Mesothelial cell of epicardium (in vitro differentiated cells): ENCODE results near the gene PTPRN2. TPM values are rescaled to one million over a fixed set of nuclear protein-coding genes. Genes with fewer than 3 reads are reported as not detected.

ENCODE experiments used
- DNase-seq, 2 experiments: peaks; one replicate each; pipeline ENCODE4 v3.0.0; 2021; ENCODE audit warnings: low spot score in 2 of 2; ENCODE audit not compliant: unreplicated experiment in 2 of 2
- H3K27ac Mint-ChIP-seq: 2 replicates; pipeline ENCODE4 v1.8.0; 2021; ENCODE audit warnings: mixed read lengths
- H3K27me3 Mint-ChIP-seq: 2 replicates; pipeline ENCODE4 v1.8.0; 2021; ENCODE audit warnings: low read depth, mixed read lengths
- H3K36me3 Mint-ChIP-seq: 2 replicates; pipeline ENCODE4 v1.8.0; 2021; ENCODE audit warnings: mixed read lengths
- H3K4me1 Mint-ChIP-seq: 2 replicates; pipeline ENCODE4 v1.8.0; 2021; ENCODE audit warnings: mixed read lengths
- H3K4me3 Mint-ChIP-seq: 2 replicates; pipeline ENCODE4 v1.8.0; 2021; ENCODE audit warnings: mild to moderate bottlenecking, moderate library complexity, mixed read lengths
- H3K9me3 Mint-ChIP-seq: 2 replicates; pipeline ENCODE4 v1.8.0; 2021; ENCODE audit warnings: mixed read lengths
- total RNA-seq: library from RNA; stranded (reverse); gene quantifications from 3 replicates; pipeline ENCODE4 v1.2.1, GENCODE V29; 2021
- TF ChIP-seq, protein P1 (sequence below): fragments of 200-600 bp; sonication (generic); IDR thresholded peaks from one replicate; pipeline ENCODE4 v1.5.0; 2021; ENCODE audit warnings: antibody characterized with exemption; ENCODE audit not compliant: unreplicated experiment

The PTPRN2 gene
- total RNA-seq, 1 donor from 2014 or later, result 2.2 TPM

DNA sequence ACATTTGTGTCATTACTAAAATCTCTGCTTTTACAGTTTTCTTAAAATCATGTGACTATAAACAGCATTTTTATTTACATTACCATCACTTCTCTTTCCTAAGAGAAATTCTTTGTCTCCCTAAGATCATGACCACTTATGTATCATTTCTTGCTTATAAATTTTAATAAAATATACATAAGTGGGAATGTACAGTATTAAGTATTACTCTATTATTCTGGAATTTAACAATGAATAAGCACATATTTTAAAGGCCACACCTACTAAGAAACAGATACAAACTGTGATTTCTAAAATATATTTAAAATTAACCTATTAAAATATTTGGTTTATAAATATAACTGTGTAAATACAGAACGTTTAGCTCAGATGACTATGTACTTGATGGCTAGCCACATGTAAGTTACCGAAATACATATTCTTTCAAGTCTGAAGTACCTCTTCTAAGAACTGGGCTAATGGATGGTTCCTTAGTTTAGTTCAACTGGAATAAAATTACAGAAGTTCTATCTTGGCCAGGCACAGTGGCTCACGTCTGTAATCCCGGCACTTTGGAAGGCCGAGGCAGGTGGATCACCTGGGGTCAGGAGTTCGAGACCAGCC lies 33.3 kb upstream of the PTPRN2 start:
- Mint-ChIP-seq H3K9me3 (peaks cover 5% of the 10 kb centered on the region), H3K27me3 (no peaks in the 10 kb centered on the region), H3K4me3 (no peak overlapping the region), H3K27ac (no peak overlapping the region), H3K36me3 (peaks cover 9% of the 10 kb centered on the region), H3K4me1 (no peaks in the 10 kb centered on the region)
- DNase-seq, result no peak
- TF ChIP-seq, protein P1, sequence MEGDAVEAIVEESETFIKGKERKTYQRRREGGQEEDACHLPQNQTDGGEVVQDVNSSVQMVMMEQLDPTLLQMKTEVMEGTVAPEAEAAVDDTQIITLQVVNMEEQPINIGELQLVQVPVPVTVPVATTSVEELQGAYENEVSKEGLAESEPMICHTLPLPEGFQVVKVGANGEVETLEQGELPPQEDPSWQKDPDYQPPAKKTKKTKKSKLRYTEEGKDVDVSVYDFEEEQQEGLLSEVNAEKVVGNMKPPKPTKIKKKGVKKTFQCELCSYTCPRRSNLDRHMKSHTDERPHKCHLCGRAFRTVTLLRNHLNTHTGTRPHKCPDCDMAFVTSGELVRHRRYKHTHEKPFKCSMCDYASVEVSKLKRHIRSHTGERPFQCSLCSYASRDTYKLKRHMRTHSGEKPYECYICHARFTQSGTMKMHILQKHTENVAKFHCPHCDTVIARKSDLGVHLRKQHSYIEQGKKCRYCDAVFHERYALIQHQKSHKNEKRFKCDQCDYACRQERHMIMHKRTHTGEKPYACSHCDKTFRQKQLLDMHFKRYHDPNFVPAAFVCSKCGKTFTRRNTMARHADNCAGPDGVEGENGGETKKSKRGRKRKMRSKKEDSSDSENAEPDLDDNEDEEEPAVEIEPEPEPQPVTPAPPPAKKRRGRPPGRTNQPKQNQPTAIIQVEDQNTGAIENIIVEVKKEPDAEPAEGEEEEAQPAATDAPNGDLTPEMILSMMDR, result no peak

DNA sequence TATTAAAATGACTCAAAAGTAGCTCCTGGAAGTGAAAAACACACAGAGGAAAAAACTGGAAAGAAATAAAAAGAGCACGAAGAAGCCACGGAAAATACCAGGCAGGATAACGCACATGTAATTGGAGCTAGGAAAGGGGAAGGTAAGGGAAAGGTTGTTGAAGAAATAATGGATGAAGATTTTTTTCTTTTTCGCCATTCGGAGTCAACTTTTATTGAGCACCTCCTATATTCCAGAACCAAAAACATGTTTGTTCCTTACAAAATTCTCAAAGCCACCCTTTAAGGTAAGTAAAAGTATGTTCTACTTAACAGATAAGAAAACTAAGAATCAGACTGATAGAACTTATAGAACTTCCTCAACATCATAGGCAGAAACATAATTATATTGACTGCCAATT lies 32.8 kb upstream of the PTPRN2 start:
- H3K27ac Mint-ChIP-seq, result no peak overlapping the region
- TF ChIP-seq, protein P1, result no peak
- H3K27me3 Mint-ChIP-seq, result no peaks in the 10 kb centered on the region
- no peak overlapping the region for H3K4me3 Mint-ChIP-seq
- H3K4me1 Mint-ChIP-seq, result no peaks in the 10 kb centered on the region
- H3K9me3 Mint-ChIP-seq, result peaks cover 5% of the 10 kb centered on the region
- peaks cover 9% of the 10 kb centered on the region for H3K36me3 Mint-ChIP-seq
- no peak for DNase-seq

DNA sequence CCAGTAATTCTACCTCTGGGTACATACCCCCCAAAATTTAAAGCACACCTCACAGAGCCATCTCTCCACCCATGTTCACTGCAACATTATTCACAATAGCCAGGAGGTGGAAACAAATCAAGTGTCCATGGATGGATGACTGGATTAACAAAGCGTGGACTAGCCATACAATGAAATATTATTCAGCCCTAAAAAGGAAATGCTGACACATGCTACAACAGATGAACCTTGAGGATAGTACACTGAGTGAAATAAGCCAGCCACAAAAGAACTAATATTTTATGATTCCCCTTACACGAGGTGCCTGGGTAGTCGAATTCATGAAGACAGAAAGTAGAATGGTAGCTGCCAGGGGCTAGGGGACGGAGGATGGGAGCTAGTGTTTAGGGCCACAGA lies 31.1 kb upstream of the PTPRN2 start:
- H3K27me3 Mint-ChIP-seq, result no peaks in the 10 kb centered on the region
- no peak for DNase-seq
- H3K36me3 Mint-ChIP-seq, result peaks cover 7% of the 10 kb centered on the region
- no peak overlapping the region for H3K4me3 Mint-ChIP-seq
- TF ChIP-seq, protein P1, result no peak
- peaks cover 5% of the 10 kb centered on the region for H3K9me3 Mint-ChIP-seq
- H3K27ac Mint-ChIP-seq, result no peak overlapping the region
- H3K4me1 Mint-ChIP-seq, result no peaks in the 10 kb centered on the region

DNA sequence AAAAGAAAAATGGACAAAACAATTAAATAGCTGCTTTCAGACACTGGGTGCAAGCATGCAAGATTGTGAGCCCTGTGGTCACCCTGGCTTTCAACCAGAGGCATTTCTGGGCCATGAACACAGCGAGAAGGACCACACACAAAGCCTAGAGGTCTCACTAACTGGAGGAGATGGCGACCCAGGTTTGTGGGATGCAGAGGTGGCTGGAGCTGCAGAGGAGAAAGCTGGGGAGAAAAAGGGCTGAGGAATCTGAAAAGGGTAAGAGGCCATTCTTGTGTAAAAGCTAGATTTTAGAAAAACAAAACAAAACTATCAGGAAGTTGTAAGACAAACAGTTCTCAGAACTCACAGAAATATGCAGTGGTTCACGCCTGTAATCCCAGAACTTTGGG lies 30.1 kb upstream of the PTPRN2 start:
- Mint-ChIP-seq H3K36me3 (peaks cover 6% of the 10 kb centered on the region), H3K9me3 (peaks cover 5% of the 10 kb centered on the region), H3K4me1 (no peaks in the 10 kb centered on the region), H3K4me3 (no peak overlapping the region), H3K27me3 (no peaks in the 10 kb centered on the region), H3K27ac (no peak overlapping the region)
- TF ChIP-seq, protein P1, result no peak
- no peak for DNase-seq

DNA sequence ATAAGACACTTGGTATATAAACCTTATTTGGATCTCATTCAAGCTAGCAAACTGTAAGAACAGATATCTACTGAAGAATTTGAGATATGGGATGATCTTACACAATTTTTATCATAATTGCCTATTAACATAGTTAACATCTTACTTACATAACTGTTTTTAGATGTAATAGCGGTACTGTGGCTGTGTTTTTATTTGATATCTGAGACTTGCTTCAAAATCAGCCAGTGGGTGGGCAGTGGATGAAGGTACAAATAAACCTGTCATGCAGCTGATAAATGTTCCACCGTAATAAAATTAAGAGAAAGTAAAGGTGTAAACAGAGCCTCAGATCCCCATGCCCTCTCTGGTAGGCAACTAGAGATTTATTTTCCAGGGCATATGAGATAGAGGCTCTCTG lies 28.4 kb upstream of the PTPRN2 start:
- Mint-ChIP-seq H3K4me3 (no peak overlapping the region), H3K36me3 (peaks cover 6% of the 10 kb centered on the region), H3K9me3 (peaks cover 5% of the 10 kb centered on the region), H3K27ac (no peak overlapping the region), H3K4me1 (no peaks in the 10 kb centered on the region), H3K27me3 (no peaks in the 10 kb centered on the region)
- DNase-seq, result no peak
- TF ChIP-seq, protein P1, result no peak

DNA sequence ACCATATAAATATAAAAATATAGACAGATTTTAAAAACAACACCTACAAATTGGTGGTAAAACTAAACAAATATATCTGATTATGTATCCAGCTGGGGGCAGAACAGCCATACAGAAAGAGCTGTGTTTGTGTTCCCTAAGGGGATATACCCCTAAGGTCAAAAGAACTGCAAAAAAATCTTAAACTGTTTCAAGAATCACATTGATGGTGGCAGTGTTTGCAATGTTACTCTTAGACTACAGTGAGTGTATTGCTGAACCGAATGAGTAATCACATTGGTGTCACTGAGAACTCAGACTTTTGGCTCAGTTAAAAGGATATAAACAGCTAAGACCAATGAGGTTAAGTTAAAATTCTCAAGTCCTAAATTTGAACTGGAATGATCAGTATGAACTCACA lies 27.1 kb upstream of the PTPRN2 start:
- H3K4me1 Mint-ChIP-seq, result no peaks in the 10 kb centered on the region
- H3K4me3 Mint-ChIP-seq, result no peak overlapping the region
- TF ChIP-seq, protein P1, result no peak
- H3K9me3 Mint-ChIP-seq, result peaks cover 5% of the 10 kb centered on the region
- peaks cover 5% of the 10 kb centered on the region for H3K36me3 Mint-ChIP-seq
- no peak for DNase-seq
- H3K27me3 Mint-ChIP-seq, result no peaks in the 10 kb centered on the region
- H3K27ac Mint-ChIP-seq, result no peak overlapping the region
